HFFc6 (cell line): ENCODE results near the gene CNST. TPM values are rescaled to one million over a fixed set of nuclear protein-coding genes. Genes with fewer than 3 reads are reported as not detected.

ENCODE experiments used
- DNase-seq: peaks from one replicate; pipeline ENCODE4 v3.0.0-alpha.2; 2018
- H3K27ac Mint-ChIP-seq: 2 replicates; pipeline ENCODE4 v1.8.0; 2020; ENCODE audit warnings: mild to moderate bottlenecking, mixed read lengths
- H3K27me3 Mint-ChIP-seq: 2 replicates; pipeline ENCODE4 v1.8.0; 2021; ENCODE audit warnings: mild to moderate bottlenecking, moderate library complexity, mixed read lengths; ENCODE audit not compliant: insufficient read depth
- H3K36me3 Mint-ChIP-seq: 2 replicates; pipeline ENCODE4 v1.8.0; 2021; ENCODE audit warnings: low read depth, mixed read lengths
- H3K4me1 Mint-ChIP-seq: 2 replicates; pipeline ENCODE4 v1.8.0; 2020; ENCODE audit warnings: low read depth, mixed read lengths
- H3K4me3 Mint-ChIP-seq: 2 replicates; pipeline ENCODE4 v1.8.0; 2020; ENCODE audit warnings: mild to moderate bottlenecking, moderate library complexity, mixed read lengths
- H3K9me3 Mint-ChIP-seq: 2 replicates; pipeline ENCODE4 v1.8.0; 2020; ENCODE audit warnings: mild to moderate bottlenecking, mixed read lengths
- total RNA-seq, 6 experiments: library from RNA; stranded (reverse); fragmentation: NEBNext Ultra II Directional; extraction: Animal tissue kit (Norgen Biotek cat#: 25700); gene quantifications; 2 replicates in 1 of 6; 3 replicates in 5 of 6; pipeline ENCODE4 v1.2.3, GENCODE V29; 2021
- TF ChIP-seq, protein P1 (sequence below): fragments of 200-600 bp; sonication (generic); IDR thresholded peaks from 2 replicates; pipeline ENCODE4 v1.5.0; 2021; ENCODE audit warnings: antibody characterized with exemption, mild to moderate bottlenecking

Gene CNST
- total RNA-seq, 6 experiments from 2014 or later: 56.4 to 67.9 (median 59.6) TPM

DNA sequence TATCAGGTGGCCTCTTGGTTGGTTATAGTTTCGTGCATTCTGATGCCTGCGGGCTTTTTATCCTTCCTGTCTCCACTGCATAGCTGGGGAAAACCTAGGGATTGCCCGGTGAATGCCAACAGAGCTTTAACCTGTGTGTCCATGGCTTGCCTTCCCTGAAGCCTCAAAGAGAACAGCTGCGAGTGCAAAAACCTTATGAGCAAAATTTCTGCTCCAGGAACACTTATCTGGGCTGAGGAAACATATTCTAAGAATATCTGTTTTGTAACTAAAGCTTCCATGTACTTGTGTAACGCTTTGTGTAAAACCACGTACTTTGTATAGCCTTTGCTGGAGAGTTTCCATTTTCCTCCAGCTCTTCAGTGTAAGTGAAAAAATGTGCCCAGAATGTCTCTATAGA lies 7.2 kb downstream of the CNST start:
- Mint-ChIP-seq H3K27me3 (peaks cover 1% of the 10 kb centered on the region; the same call in 1 of the 2 replicates), H3K27ac (no peak overlapping the region; the same call in 1 of the 2 replicates), H3K9me3 (no peaks in the 10 kb centered on the region), H3K4me3 (no peak overlapping the region), H3K36me3 (peaks cover 33% of the 10 kb centered on the region), H3K4me1 (peaks cover 47% of the 10 kb centered on the region)
- no peak for DNase-seq
- TF ChIP-seq, protein P1, sequence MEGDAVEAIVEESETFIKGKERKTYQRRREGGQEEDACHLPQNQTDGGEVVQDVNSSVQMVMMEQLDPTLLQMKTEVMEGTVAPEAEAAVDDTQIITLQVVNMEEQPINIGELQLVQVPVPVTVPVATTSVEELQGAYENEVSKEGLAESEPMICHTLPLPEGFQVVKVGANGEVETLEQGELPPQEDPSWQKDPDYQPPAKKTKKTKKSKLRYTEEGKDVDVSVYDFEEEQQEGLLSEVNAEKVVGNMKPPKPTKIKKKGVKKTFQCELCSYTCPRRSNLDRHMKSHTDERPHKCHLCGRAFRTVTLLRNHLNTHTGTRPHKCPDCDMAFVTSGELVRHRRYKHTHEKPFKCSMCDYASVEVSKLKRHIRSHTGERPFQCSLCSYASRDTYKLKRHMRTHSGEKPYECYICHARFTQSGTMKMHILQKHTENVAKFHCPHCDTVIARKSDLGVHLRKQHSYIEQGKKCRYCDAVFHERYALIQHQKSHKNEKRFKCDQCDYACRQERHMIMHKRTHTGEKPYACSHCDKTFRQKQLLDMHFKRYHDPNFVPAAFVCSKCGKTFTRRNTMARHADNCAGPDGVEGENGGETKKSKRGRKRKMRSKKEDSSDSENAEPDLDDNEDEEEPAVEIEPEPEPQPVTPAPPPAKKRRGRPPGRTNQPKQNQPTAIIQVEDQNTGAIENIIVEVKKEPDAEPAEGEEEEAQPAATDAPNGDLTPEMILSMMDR: no peak

DNA sequence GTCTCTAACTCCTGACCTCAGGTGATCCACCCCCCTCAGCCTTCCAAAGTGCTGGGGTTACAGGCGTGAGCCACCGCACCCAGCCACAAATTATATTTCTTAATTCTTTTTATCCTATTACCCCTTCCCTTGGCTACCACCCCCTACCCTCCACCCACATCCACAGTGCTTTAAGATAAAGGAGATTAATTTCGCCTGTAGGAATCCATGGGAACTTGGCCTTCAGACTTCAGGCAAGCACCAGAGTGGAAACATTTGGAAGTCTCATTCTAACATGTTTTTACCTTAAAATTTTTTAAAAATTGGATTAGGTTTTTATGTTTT lies 10.4 kb downstream of the CNST start:
- no peaks in the 10 kb centered on the region for H3K9me3 Mint-ChIP-seq
- no peak for DNase-seq
- H3K27ac Mint-ChIP-seq: peak overlapping the region; percentile 62; the same call in 1 of the 2 replicates
- H3K36me3 Mint-ChIP-seq: peaks cover 34% of the 10 kb centered on the region
- H3K27me3 Mint-ChIP-seq: no peaks in the 10 kb centered on the region; the same call in 1 of the 2 replicates
- no peak overlapping the region for H3K4me3 Mint-ChIP-seq
- TF ChIP-seq, protein P1: no peak
- H3K4me1 Mint-ChIP-seq: peaks cover 60% of the 10 kb centered on the region

DNA sequence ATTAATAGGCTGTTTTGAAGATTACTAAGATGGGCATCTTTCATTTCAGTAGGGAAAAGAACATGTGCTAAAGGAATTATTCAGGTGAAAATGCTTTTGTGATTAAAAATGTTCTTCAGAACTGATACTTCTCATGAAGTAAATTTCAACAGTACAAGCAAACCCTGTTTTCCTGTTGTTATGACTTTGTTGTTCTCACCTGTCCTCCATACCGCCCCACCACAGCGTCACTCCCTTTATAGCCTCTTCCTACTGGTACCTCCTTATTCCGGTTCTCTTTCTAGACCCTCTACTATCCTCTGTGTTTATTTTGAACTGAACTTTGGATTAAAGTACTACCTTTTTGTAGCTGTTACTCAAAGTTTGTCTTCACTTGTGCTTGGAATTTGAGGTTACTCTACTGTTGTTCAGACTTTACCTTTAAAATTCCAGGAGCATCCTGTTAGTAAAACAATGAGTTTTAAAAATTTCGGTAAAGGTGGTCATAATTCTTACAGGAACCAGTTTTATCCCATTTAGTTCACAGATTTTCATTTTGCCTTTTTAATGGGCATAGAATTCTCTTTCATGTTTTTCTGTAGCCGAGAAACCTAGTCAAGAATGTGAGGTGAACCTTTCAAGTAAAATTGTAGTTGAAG lies 10.9 kb downstream of the CNST start:
- peak overlapping the region; percentile 62 for H3K27ac Mint-ChIP-seq
- peaks cover 64% of the 10 kb centered on the region for H3K4me1 Mint-ChIP-seq

DNA sequence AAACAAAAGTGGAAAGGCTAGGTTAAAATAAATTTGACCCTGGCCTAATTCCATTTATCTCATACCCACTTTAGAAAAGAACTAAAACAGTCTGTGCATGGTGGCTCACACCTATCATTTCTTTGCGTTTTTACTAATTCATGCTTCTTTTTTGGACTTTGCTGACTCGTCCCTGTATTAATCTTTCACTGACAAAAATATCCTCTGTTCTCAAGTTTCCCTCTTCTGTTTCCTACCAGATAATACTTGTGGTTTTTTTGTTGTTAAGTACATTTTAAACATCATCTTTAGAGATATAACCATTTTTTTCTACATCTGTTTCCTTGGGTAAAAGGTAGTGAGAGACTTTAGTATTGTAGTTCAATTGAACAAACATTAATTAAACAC lies 11.5 kb downstream of the CNST start:
- peaks cover 43% of the 10 kb centered on the region for H3K36me3 Mint-ChIP-seq
- TF ChIP-seq, protein P1: no peak
- no peak for DNase-seq
- H3K27ac Mint-ChIP-seq: peak overlapping the region; percentile 62
- H3K27me3 Mint-ChIP-seq: no peaks in the 10 kb centered on the region; the same call in 1 of the 2 replicates
- peaks cover 69% of the 10 kb centered on the region for H3K4me1 Mint-ChIP-seq
- H3K4me3 Mint-ChIP-seq: peak overlapping the region; percentile 56
- H3K9me3 Mint-ChIP-seq: no peaks in the 10 kb centered on the region

More for the DNA sequence above, 10.9 kb downstream of the CNST start:
- Mint-ChIP-seq H3K4me3 (peak overlapping the region; percentile 32; the same call in 1 of the 2 replicates), H3K27me3 (no peaks in the 10 kb centered on the region; the same call in 1 of the 2 replicates), H3K36me3 (peaks cover 38% of the 10 kb centered on the region), H3K9me3 (no peaks in the 10 kb centered on the region)
- DNase-seq: no peak
- TF ChIP-seq, protein P1: no peak

DNA sequence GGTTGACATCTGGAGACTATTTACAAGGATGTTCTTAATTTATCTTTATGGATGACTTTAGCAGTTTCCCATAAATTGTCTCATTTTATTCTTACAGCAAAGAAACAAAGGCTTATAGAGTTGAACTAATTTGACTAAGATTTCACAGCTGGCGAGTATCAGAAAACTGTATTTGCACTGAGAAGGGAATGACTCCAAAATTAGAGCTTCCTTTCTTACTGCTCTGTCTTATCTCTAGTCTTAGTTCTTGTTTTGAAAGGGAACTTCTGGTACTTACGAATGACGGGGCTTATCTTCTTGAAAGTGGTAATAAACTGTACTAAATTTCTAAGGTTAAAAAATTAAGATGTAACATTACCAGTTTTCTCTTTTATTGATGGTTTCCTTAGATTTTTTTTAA lies 13.6 kb downstream of the CNST start:
- TF ChIP-seq, protein P1: no peak
- Mint-ChIP-seq H3K36me3 (peaks cover 64% of the 10 kb centered on the region), H3K4me3 (no peak overlapping the region), H3K9me3 (no peaks in the 10 kb centered on the region), H3K27me3 (no peaks in the 10 kb centered on the region; the same call in 1 of the 2 replicates), H3K4me1 (peaks cover 82% of the 10 kb centered on the region), H3K27ac (peak overlapping the region; percentile 37; the same call in 1 of the 2 replicates)
- no peak for DNase-seq
